Prostate gland (tissue), 2 donors: ENCODE data around the gene FUNDC1. TPM values are rescaled to one million over a fixed set of nuclear protein-coding genes. Genes with fewer than 3 reads are reported as not detected.

Experiments used
- DNase-seq: peaks from one replicate; pipeline ENCODE4 v3.0.0-alpha.2; 2019; ENCODE audit warnings: low spot score
- H3K27ac ChIP-seq, 2 donors: fragments of 200-600 bp; sonication (generic); 2 replicates each; pipeline ENCODE4 v1.5.1; 2017 to 2019
- H3K27me3 ChIP-seq: fragments of 200-600 bp; sonication (generic); replicated peaks from 2 replicates; pipeline ENCODE4 v1.5.1; 2019; ENCODE audit not compliant: insufficient read depth
- H3K36me3 ChIP-seq, 2 donors: fragments of 200-600 bp; sonication (generic); 1 replicate in 1 of 2; 2 replicates in 1 of 2; pipeline versions ENCODE4 v1.5.1 to v1.8.1; 2017 to 2019
- H3K4me1 ChIP-seq: fragments of 200-600 bp; sonication (generic); replicated peaks from 2 replicates; pipeline ENCODE4 v1.5.1; 2019
- H3K4me3 ChIP-seq, 2 donors: fragments of 200-600 bp; sonication (generic); 2 replicates each; pipeline ENCODE4 v1.5.1; 2017 to 2019
- H3K9me3 ChIP-seq: fragments of 200-600 bp; sonication (generic); 2 replicates; pipeline ENCODE4 v1.5.1; 2017
- POLR2A ChIP-seq: fragments of 450-650 bp; IDR thresholded peaks from one replicate; pipeline ENCODE4 v1.6.1; 2016; ENCODE audit warnings: antibody characterized with exemption, mild to moderate bottlenecking
- POLR2AphosphoS5 ChIP-seq: sonication (generic); formaldehyde crosslinking; IDR thresholded peaks from one replicate; pipeline ENCODE4 v1.6.1; 2017; ENCODE audit warnings: antibody characterized with exemption
- WGBS: methylation state at CpG from one replicate; pipeline ENCODE4 v1.1.5; 2018; 5-methylcytosine and 5-hydroxymethylcytosine counted together
- intact Hi-C: fragments of 100-400 bp; cut with DNase I; formaldehyde crosslinking; loops from one replicate; pipeline ENCODE4 v1.14.2; 2022
- total RNA-seq, 2 donors: library from RNA; depleted of rRNA; stranded (reverse); fragments of >200 nt; gene quantifications; one replicate each; pipeline ENCODE4 v1.1.0, GENCODE V29; 2016
- TF ChIP-seq, protein P1 (sequence below), 4 experiments: fragments of 200-600 bp in 2 of 4; fragments of 450-650 bp in 2 of 4; sonication (generic) in 2 of 4; IDR thresholded peaks; 1 replicate in 3 of 4; 2 replicates in 1 of 4; pipeline ENCODE4 v1.5.1; 2016 to 2019; ENCODE audit warnings: antibody characterized with exemption in 4 of 4, mild to moderate bottlenecking in 2 of 4, moderate library complexity in 2 of 4

The FUNDC1 gene
- total RNA-seq, 2 donors from 2014 or later = 12.0 to 12.2 TPM

DNA sequence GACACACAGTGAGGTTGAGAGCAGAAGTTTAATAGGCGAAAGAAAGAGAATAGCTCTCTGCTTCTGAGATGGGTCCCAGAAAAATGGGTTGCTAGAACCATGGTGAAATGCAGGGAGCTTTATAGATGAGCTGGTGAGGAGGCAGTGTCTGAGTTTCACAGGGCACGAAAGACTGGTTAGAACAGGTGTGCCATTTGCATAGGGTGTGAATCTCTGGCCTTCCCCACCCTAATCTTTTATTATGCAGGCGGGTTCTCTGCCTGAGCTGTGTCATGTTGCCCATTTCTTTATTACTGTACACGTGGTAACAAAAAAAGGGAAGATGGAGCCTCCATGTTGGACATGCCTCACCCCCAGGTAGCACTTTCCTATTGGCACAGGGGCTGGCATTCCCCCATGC lies 39.1 kb downstream of the FUNDC1 start:
- no peak for TF ChIP-seq POLR2AphosphoS5
- no peak for TF ChIP-seq POLR2A
- TF ChIP-seq, protein P1, sequence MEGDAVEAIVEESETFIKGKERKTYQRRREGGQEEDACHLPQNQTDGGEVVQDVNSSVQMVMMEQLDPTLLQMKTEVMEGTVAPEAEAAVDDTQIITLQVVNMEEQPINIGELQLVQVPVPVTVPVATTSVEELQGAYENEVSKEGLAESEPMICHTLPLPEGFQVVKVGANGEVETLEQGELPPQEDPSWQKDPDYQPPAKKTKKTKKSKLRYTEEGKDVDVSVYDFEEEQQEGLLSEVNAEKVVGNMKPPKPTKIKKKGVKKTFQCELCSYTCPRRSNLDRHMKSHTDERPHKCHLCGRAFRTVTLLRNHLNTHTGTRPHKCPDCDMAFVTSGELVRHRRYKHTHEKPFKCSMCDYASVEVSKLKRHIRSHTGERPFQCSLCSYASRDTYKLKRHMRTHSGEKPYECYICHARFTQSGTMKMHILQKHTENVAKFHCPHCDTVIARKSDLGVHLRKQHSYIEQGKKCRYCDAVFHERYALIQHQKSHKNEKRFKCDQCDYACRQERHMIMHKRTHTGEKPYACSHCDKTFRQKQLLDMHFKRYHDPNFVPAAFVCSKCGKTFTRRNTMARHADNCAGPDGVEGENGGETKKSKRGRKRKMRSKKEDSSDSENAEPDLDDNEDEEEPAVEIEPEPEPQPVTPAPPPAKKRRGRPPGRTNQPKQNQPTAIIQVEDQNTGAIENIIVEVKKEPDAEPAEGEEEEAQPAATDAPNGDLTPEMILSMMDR (IDR thresholded peaks at IDR 0.05) = no peak
- intact Hi-C loops = no loop called here
- 38% methylated on average over 4 of the region's 4 CpGs for WGBS
- Histone ChIP-seq H3K27me3 (no peaks in the 10 kb centered on the region), H3K4me1 (no peaks in the 10 kb centered on the region), H3K27ac (no peak overlapping the region), H3K4me3 (no peak overlapping the region), H3K36me3 (no peaks in the 10 kb centered on the region), H3K9me3 (no peaks in the 10 kb centered on the region)
- no peak for DNase-seq

DNA sequence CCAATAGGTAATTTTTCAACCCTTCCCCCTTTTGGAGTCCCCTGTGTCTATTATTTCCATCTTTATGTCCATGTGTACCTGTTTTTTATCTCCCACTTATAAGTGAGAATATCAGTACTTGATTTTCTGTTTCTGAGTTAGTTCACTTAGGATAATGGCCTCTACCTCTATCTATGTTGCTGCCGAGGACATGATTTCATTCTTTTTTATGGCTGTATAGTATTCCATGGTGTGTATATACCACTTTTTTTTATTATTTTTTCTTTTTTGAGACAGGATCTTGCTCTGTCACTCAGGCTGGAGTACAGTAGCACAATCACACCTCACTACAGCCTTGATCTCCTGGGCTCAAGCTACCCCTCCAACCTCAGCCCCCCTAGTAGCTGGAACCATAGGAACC lies 47.6 kb downstream of the FUNDC1 start:
- DNase-seq = no peak
- H3K36me3 ChIP-seq = no peaks in the 10 kb centered on the region
- intact Hi-C loops = no loop called here
- no peaks in the 10 kb centered on the region for H3K9me3 ChIP-seq
- H3K27me3 ChIP-seq = no peaks in the 10 kb centered on the region
- no peaks in the 10 kb centered on the region for H3K4me1 ChIP-seq
- WGBS = 100% methylated on average over 1 of the region's 1 CpG
- no peak overlapping the region for H3K27ac ChIP-seq
- TF ChIP-seq POLR2A (no peak), POLR2AphosphoS5 (no peak)
- TF ChIP-seq, protein P1 (IDR thresholded peaks at IDR 0.05) = no peak
- H3K4me3 ChIP-seq = no peak overlapping the region

DNA sequence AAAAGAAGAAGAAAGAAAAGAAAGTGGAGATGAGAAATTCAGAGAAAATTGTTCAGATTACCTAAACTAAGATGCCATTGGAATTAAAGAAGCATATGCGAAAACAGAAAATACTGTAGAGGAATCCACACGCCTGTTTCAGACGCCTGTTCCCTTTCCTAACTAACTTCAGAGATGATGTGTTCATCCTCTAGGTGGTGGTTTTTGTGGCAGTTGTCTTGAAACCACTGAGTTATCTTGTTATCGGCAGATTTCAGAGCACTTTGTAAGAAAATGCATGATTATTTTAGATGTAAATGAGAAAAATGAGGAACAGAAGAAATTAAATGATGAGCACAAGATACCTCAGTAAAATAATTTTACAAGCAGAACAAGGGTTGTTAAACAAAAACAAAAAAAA lies 48.3 kb downstream of the FUNDC1 start:
- no peak for DNase-seq
- Histone ChIP-seq H3K36me3 (no peaks in the 10 kb centered on the region), H3K27me3 (no peaks in the 10 kb centered on the region), H3K4me3 (no peak overlapping the region), H3K4me1 (no peaks in the 10 kb centered on the region), H3K27ac (no peak overlapping the region), H3K9me3 (no peaks in the 10 kb centered on the region)
- 92% methylated on average over 4 of the region's 4 CpGs for WGBS
- TF ChIP-seq POLR2A (no peak), POLR2AphosphoS5 (no peak)
- TF ChIP-seq, protein P1 (IDR thresholded peaks at IDR 0.05) = no peak
- intact Hi-C loops = no loop called here

DNA sequence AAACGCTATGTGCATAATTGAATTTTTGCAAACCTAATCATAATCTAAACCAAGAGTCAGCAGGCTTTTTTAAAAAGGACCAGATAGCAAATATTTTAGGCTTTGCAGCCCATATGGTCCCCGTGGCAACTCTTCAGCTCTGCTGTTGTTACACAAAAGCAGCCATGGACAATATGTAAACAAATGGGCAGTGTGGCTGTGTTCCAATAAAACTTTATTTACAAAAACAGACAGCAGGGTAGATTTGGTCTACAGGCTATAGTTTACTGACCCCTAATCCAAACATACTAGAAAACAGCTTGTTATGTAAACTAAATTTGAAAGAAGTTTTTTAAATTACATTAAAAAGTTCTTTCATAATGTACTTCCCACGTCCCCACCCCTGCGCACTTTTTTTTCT lies 53.1 kb downstream of the FUNDC1 start:
- intact Hi-C loops = no loop called here
- Histone ChIP-seq H3K4me1 (no peaks in the 10 kb centered on the region), H3K9me3 (no peaks in the 10 kb centered on the region), H3K27ac (no peak overlapping the region), H3K27me3 (no peaks in the 10 kb centered on the region), H3K4me3 (no peak overlapping the region), H3K36me3 (no peaks in the 10 kb centered on the region)
- TF ChIP-seq POLR2AphosphoS5 = no peak
- no peak for TF ChIP-seq POLR2A
- DNase-seq = no peak
- 80% methylated on average over 4 of the region's 4 CpGs for WGBS

DNA sequence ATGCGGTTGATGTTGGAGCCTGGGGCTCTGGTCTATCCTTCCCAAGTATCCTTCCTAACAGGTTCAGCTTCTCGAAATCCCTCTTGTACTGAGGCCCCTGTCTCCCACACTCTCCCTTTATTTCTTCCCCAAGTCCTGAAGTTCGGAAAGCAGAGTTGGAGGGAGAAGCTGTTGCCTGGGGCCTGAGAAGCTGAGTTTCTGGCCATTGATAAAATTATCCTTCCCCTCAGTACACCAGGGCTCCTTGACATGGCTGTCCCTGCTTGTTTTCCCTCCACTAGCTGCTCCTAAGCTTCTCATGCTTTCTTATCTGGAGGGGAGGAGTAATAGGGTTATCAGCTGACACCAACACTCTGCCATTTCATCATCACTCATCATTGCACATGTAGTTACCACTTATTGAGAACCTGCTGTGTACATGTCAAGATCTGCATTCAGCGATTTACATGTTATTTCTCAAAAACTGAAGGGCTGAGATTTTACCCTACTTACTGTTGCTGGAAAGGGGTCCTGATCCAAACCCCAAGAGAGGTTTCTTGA lies 58.0 kb downstream of the FUNDC1 start:
- WGBS = 91% methylated on average over 3 of the region's 4 CpGs
- Histone ChIP-seq H3K36me3 (no peaks in the 10 kb centered on the region), H3K27ac (no peak overlapping the region), H3K4me1 (no peaks in the 10 kb centered on the region), H3K27me3 (no peaks in the 10 kb centered on the region), H3K4me3 (no peak overlapping the region), H3K9me3 (no peaks in the 10 kb centered on the region)
- TF ChIP-seq, protein P1 (IDR thresholded peaks at IDR 0.05) = no peak
- TF ChIP-seq POLR2A = no peak
- TF ChIP-seq POLR2AphosphoS5 = no peak
- intact Hi-C loops = no loop called here
- no peak for DNase-seq
